HG02852 (cell line): ENCODE data around the gene SELENOF.

ENCODE experiments used
- ATAC-seq: cut with Tn5 transposase; IDR thresholded peaks from one replicate; pipeline ENCODE4 v1.9.1; 2021; ENCODE audit warnings: mild to moderate bottlenecking, moderate library complexity; ENCODE audit not compliant: unreplicated experiment

Gene SELENOF

GRCh38 chr1:86913896-86914600, at the start of gene SELENOF:
SELENOF (minus strand) TSS chr1:86914126; CDS start chr1:86914111, 15 bp downstream.
- peak; percentile 79 for ATAC-seq

- no peak for ATAC-seq
These were observed 46.6 kb upstream of the SELENOF start for GRCh38 chr1:86960548-86960947.

- ATAC-seq = no peak
These were observed 43.3 kb upstream of the SELENOF start for GRCh38 chr1:86957221-86957620.

- ATAC-seq = no peak
These were observed 42.3 kb upstream of the SELENOF start for GRCh38 chr1:86956221-86956620.

- no peak for ATAC-seq
These were observed 41.8 kb upstream of the SELENOF start for GRCh38 chr1:86955678-86956077.

- ATAC-seq = no peak
These were observed 39.2 kb upstream of the SELENOF start for GRCh38 chr1:86953167-86953566.

- no peak for ATAC-seq
These were observed 37.5 kb upstream of the SELENOF start for GRCh38 chr1:86951430-86951829.

GRCh38 chr1:86950712-86951419, 36.9 kb upstream of the SELENOF start:
- ATAC-seq = no peak

- no peak for ATAC-seq
These were observed 34.3 kb upstream of the SELENOF start for GRCh38 chr1:86948212-86948611.

- ATAC-seq = no peak
These were observed 28.8 kb upstream of the SELENOF start for GRCh38 chr1:86942743-86943142.

GRCh38 chr1:86942042-86942441, 28.1 kb upstream of the SELENOF start:
- ATAC-seq = no peak

GRCh38 chr1:86940599-86940998, 26.7 kb upstream of the SELENOF start:
- ATAC-seq = no peak

- ATAC-seq = no peak
These were observed 25.5 kb upstream of the SELENOF start for GRCh38 chr1:86939406-86939805.

GRCh38 chr1:86938855-86939254, 24.9 kb upstream of the SELENOF start:
- ATAC-seq = no peak

GRCh38 chr1:86938450-86938849, 24.5 kb upstream of the SELENOF start:
- ATAC-seq = no peak

- ATAC-seq = no peak
These were observed 19.8 kb upstream of the SELENOF start for GRCh38 chr1:86933562-86934377.

GRCh38 chr1:86933051-86933450, 19.1 kb upstream of the SELENOF start:
- ATAC-seq = no peak

- no peak for ATAC-seq
These were observed 14.9 kb upstream of the SELENOF start for GRCh38 chr1:86928819-86929218.

GRCh38 chr1:86926883-86927282, 13.0 kb upstream of the SELENOF start:
- ATAC-seq = no peak

- no peak for ATAC-seq
These were observed 11.8 kb upstream of the SELENOF start for GRCh38 chr1:86925742-86926141.

GRCh38 chr1:86924324-86924960, 10.5 kb upstream of the SELENOF start:
- ATAC-seq = no peak
